GM18511 (cell line): ENCODE data around the gene AKAP12.
"Not testable (repeated sequence)": the region's sequence is repeated elsewhere in the genome, so short reads cannot be mapped to it uniquely, and the experiment has no call there.

ENCODE experiments used
- ATAC-seq: cut with Tn5 transposase; IDR thresholded peaks from one replicate; pipeline ENCODE4 v1.9.1; 2021; ENCODE audit warnings: mild to moderate bottlenecking, moderate library complexity; ENCODE audit not compliant: unreplicated experiment

The AKAP12 gene

GRCh38 chr6:151309619-151310018 is 69.9 kb downstream of the AKAP12 start:
- no peak for ATAC-seq

GRCh38 chr6:151310279-151310678 is 70.5 kb downstream of the AKAP12 start:
- no peak for ATAC-seq

- no peak for ATAC-seq
Observed at GRCh38 chr6:151310852-151311767, 71.3 kb downstream of the AKAP12 start.

GRCh38 chr6:151313066-151313491 is 73.3 kb downstream of the AKAP12 start:
- ATAC-seq: no peak

GRCh38 chr6:151315661-151316060 is 75.9 kb downstream of the AKAP12 start:
- not testable (repeated sequence) for ATAC-seq

- ATAC-seq: no peak
Observed at GRCh38 chr6:151317103-151317994, 77.6 kb downstream of the AKAP12 start.

GRCh38 chr6:151317995-151318365 is 78.2 kb downstream of the AKAP12 start:
- ATAC-seq: no peak

GRCh38 chr6:151320140-151320539 is 80.4 kb downstream of the AKAP12 start:
- ATAC-seq: no peak

- ATAC-seq: no peak
Observed at GRCh38 chr6:151321438-151321837, 81.7 kb downstream of the AKAP12 start.

GRCh38 chr6:151322570-151322969 is 82.8 kb downstream of the AKAP12 start:
- no peak for ATAC-seq

GRCh38 chr6:151323791-151324487 is 84.2 kb downstream of the AKAP12 start:
- ATAC-seq: peak; percentile 81

- ATAC-seq: peak; percentile 32
Observed at GRCh38 chr6:151324488-151324825, 84.7 kb downstream of the AKAP12 start.

GRCh38 chr6:151325075-151326050 is 85.6 kb downstream of the AKAP12 start:
- ATAC-seq: no peak

- no peak for ATAC-seq
Observed at GRCh38 chr6:151326116-151326825, 86.5 kb downstream of the AKAP12 start.

- ATAC-seq: no peak
Observed at GRCh38 chr6:151327101-151327500, 87.3 kb downstream of the AKAP12 start.

GRCh38 chr6:151330130-151330696 is 90.4 kb downstream of the AKAP12 start:
- no peak for ATAC-seq

GRCh38 chr6:151335930-151336329 is 96.2 kb downstream of the AKAP12 start:
- no peak for ATAC-seq

GRCh38 chr6:151338651-151339200 is 99.0 kb downstream of the AKAP12 start:
- no peak for ATAC-seq

GRCh38 chr6:151339369-151339768 is 99.6 kb downstream of the AKAP12 start:
- no peak for ATAC-seq
